Natural killer cell (primary cell): ENCODE data around the gene GDA. TPM values are rescaled to one million over a fixed set of nuclear protein-coding genes. Genes with fewer than 3 reads are reported as not detected.

ENCODE experiments used
- ATAC-seq, 3 donors: fragments of 150-1000 bp in 2 of 3; fragments of 200-7000 bp in 1 of 3; cut with Tn5 transposase; 1 replicate in 1 of 3; 2 replicates in 2 of 3; pipeline ENCODE4 v1.10.0; 2021; ENCODE audit warnings: mild to moderate bottlenecking in 2 of 3, moderate library complexity in 2 of 3
- DNase-seq, 2 donors: peaks; one replicate each; pipeline versions ENCODE4 v3.0.0 to v3.0.0-alpha.2; 2013 to 2021; ENCODE audit warnings: mixed read lengths in 1 of 2
- H3K27ac ChIP-seq: one replicate; pipeline ENCODE4 v1.5.1; 2013; ENCODE audit warnings: mild to moderate bottlenecking, low read length
- H3K27me3 ChIP-seq: one replicate; pipeline ENCODE4 v1.6.1; 2013; ENCODE audit warnings: low read length; ENCODE audit not compliant: control insufficient read depth, insufficient read depth
- H3K36me3 ChIP-seq: one replicate; pipeline ENCODE4 v1.6.1; 2013; ENCODE audit warnings: low read length; ENCODE audit not compliant: control insufficient read depth, insufficient read depth
- H3K4me1 ChIP-seq: one replicate; pipeline ENCODE4 v1.6.1; 2013; ENCODE audit warnings: low read length; ENCODE audit not compliant: control insufficient read depth, insufficient read depth
- H3K4me3 ChIP-seq: one replicate; pipeline ENCODE4 v1.5.1; 2013; ENCODE audit warnings: low read length
- H3K9me3 ChIP-seq: one replicate; pipeline ENCODE4 v1.6.1; 2013; ENCODE audit warnings: low read length; ENCODE audit not compliant: control insufficient read depth, insufficient read depth
- H3K27ac Mint-ChIP-seq, 2 donors: one replicate each; pipeline ENCODE4 v1.8.0; 2022; ENCODE audit warnings: mild to moderate bottlenecking in 2 of 2, mixed read lengths in 2 of 2, moderate library complexity in 1 of 2
- H3K27me3 Mint-ChIP-seq, 2 donors: one replicate each; pipeline ENCODE4 v1.8.0; 2022; ENCODE audit warnings: low read depth in 2 of 2, mixed read lengths in 2 of 2
- H3K36me3 Mint-ChIP-seq: one replicate; pipeline ENCODE4 v1.8.0; 2022; ENCODE audit warnings: mixed read lengths
- H3K4me1 Mint-ChIP-seq, 2 donors: one replicate each; pipeline ENCODE4 v1.8.0; 2022; ENCODE audit warnings: mixed read lengths in 2 of 2
- H3K4me3 Mint-ChIP-seq: one replicate; pipeline ENCODE4 v1.8.0; 2022; ENCODE audit warnings: mild to moderate bottlenecking, moderate library complexity, mixed read lengths
- H3K9me3 Mint-ChIP-seq, 2 donors: one replicate each; pipeline ENCODE4 v1.8.0; 2022; ENCODE audit warnings: mixed read lengths in 2 of 2
- CTCF ChIP-seq: fragments of 200-600 bp; IDR thresholded peaks from one replicate; pipeline ENCODE4 v1.8.0; 2022; ENCODE audit warnings: antibody characterized with exemption
- WGBS: methylation state at CpG from one replicate; pipeline ENCODE4 v1.1.7; 2013; ENCODE audit warnings: missing lambda C conversion rate; ENCODE audit not compliant: insufficient coverage; 5-methylcytosine and 5-hydroxymethylcytosine counted together
- intact Hi-C: fragments of 100-400 bp; cut with micrococcal nuclease; formaldehyde crosslinking; loops from one replicate; pipeline ENCODE4 v1.14.2; 2022
- total RNA-seq, 4 donors: library from RNA; stranded (reverse); fragments of 120-200 nt in 1 of 4; gene quantifications; one replicate each; pipeline versions ENCODE4 v1.2.3 to v1.2.4, GENCODE V29; 2013 to 2022

GDA gene
- total RNA-seq, 3 donors from 2014 or later (not counting 1 experiment from before 2014, with no cell fraction given): not detected

- ATAC-seq: no peak
- Histone ChIP-seq H3K27ac (no peak overlapping the region), H3K4me3 (no peak overlapping the region), H3K36me3 (no peaks in the 10 kb centered on the region), H3K9me3 (no peaks in the 10 kb centered on the region), H3K27me3 (no peaks in the 10 kb centered on the region), H3K4me1 (no peaks in the 10 kb centered on the region)
- intact Hi-C loops: loop anchor here (1.0 kb wide), 1 partner anchor 299 kb away; no protein-coding TSS in a partner anchor
- Mint-ChIP-seq H3K27me3 (peaks cover 0 to 7% of the 10 kb centered on the region in 2 donors), H3K27ac (no peak overlapping the region), H3K4me1 (peaks cover 6 to 11% of the 10 kb centered on the region in 2 donors), H3K4me3 (no peak overlapping the region), H3K36me3 (no peaks in the 10 kb centered on the region), H3K9me3 (no peaks in the 10 kb centered on the region)
- WGBS: 93% methylated on average over 4 of the region's 5 CpGs
- TF ChIP-seq CTCF: no peak
- peak in 1 of 2 donors; percentile 12 for DNase-seq
Measured at GRCh38 chr9:72292874-72293607, 143.8 kb downstream of the GDA start.

DNA sequence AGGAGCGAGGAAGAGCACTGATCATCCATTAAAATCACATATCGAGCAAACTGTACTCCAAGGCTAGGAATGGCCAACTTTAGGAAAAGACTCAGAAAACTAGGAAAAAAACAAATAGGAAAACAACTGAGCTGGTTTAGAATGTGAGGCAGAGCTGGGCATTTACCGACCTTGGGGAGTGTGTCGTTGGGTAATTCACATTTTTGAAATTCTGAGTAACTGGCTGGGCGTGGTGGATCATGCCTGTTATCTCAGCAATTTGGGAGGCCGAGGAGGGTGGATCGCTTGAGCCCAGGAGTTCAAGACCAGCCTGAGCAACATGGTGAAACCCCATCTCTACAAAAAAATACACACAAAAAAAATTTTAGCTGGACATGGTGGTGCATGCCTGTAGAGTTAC lies 145.7 kb downstream of the GDA start:
- H3K9me3 Mint-ChIP-seq: no peaks in the 10 kb centered on the region
- no peak overlapping the region for H3K4me3 Mint-ChIP-seq
- Histone ChIP-seq H3K4me1 (no peaks in the 10 kb centered on the region), H3K9me3 (no peaks in the 10 kb centered on the region), H3K36me3 (no peaks in the 10 kb centered on the region), H3K4me3 (no peak overlapping the region), H3K27ac (no peak overlapping the region), H3K27me3 (no peaks in the 10 kb centered on the region)
- ATAC-seq (no peak), DNase-seq (no peak)
- H3K4me1 Mint-ChIP-seq: peaks cover 6 to 11% of the 10 kb centered on the region in 2 donors
- peaks cover 0 to 5% of the 10 kb centered on the region in 2 donors for H3K27me3 Mint-ChIP-seq
- no peak overlapping the region for H3K27ac Mint-ChIP-seq
- intact Hi-C loops: no loop called here
- no peaks in the 10 kb centered on the region for H3K36me3 Mint-ChIP-seq
- TF ChIP-seq CTCF: no peak
- 91% methylated on average over 5 of the region's 7 CpGs for WGBS

GRCh38 chr9:72297516-72297915 lies 148.3 kb downstream of the GDA start:
- Mint-ChIP-seq H3K36me3 (no peaks in the 10 kb centered on the region), H3K4me1 (peaks cover 15 to 20% of the 10 kb centered on the region in 2 donors), H3K27ac (no peak overlapping the region), H3K9me3 (no peaks in the 10 kb centered on the region), H3K4me3 (no peak overlapping the region), H3K27me3 (no peaks in the 10 kb centered on the region)
- no peak for TF ChIP-seq CTCF
- no peak overlapping the region for H3K27ac ChIP-seq
- 91% methylated on average over 3 of the region's 3 CpGs for WGBS
- no peak for ATAC-seq
- intact Hi-C loops: no loop called here
- no peaks in the 10 kb centered on the region for H3K36me3 ChIP-seq
- no peak for DNase-seq
- no peaks in the 10 kb centered on the region for H3K27me3 ChIP-seq
- peaks cover 8% of the 10 kb centered on the region for H3K4me1 ChIP-seq
- H3K9me3 ChIP-seq: no peaks in the 10 kb centered on the region
- H3K4me3 ChIP-seq: no peak overlapping the region
